ENCODE results near the gene CELF2.
"Not testable (repeated sequence)": the region's sequence is repeated elsewhere in the genome, so short reads cannot be mapped to it uniquely, and the experiment has no call there.

Gene CELF2

GRCh38 chr10:11096422-11096821 is 78.8 kb downstream of the CELF2 start:
- no peak for DNase-seq (ENCODE audit: low spot score)

- no peak for DNase-seq (ENCODE audit: low spot score)
Measured at GRCh38 chr10:11097686-11098085, 80.0 kb downstream of the CELF2 start.

- no peak for DNase-seq (ENCODE audit: low spot score)
Measured at GRCh38 chr10:11098666-11099065, 81.0 kb downstream of the CELF2 start.

GRCh38 chr10:11104772-11105675 is 87.4 kb downstream of the CELF2 start:
- DNase-seq (ENCODE audit: low spot score) = no peak

GRCh38 chr10:11105676-11106004 is 88.0 kb downstream of the CELF2 start:
- DNase-seq (ENCODE audit: low spot score) = no peak

GRCh38 chr10:11106621-11107374 is 89.1 kb downstream of the CELF2 start:
- DNase-seq (ENCODE audit: low spot score) = no peak

- DNase-seq (ENCODE audit: low spot score) = no peak
Measured at GRCh38 chr10:11107948-11108347, 90.3 kb downstream of the CELF2 start.

- no peak for DNase-seq (ENCODE audit: low spot score)
Measured at GRCh38 chr10:11108356-11108755, 90.7 kb downstream of the CELF2 start.

GRCh38 chr10:11109590-11109989 is 91.9 kb downstream of the CELF2 start:
- DNase-seq (ENCODE audit: low spot score) = no peak

GRCh38 chr10:11110539-11110938 is 92.9 kb downstream of the CELF2 start:
- DNase-seq (ENCODE audit: low spot score) = no peak

- no peak for DNase-seq (ENCODE audit: low spot score)
Measured at GRCh38 chr10:11111490-11111889, 93.8 kb downstream of the CELF2 start.

GRCh38 chr10:11112718-11113117 is 95.0 kb downstream of the CELF2 start:
- DNase-seq (ENCODE audit: low spot score) = no peak

GRCh38 chr10:11113156-11113555 is 95.5 kb downstream of the CELF2 start:
- no peak for DNase-seq (ENCODE audit: low spot score)

GRCh38 chr10:11114269-11114668 is 96.6 kb downstream of the CELF2 start:
- DNase-seq (ENCODE audit: low spot score) = no peak

GRCh38 chr10:11115337-11115736 is 97.7 kb downstream of the CELF2 start:
- DNase-seq (ENCODE audit: low spot score) = no peak

GRCh38 chr10:11116361-11116760 is 98.7 kb downstream of the CELF2 start:
- no peak for DNase-seq (ENCODE audit: low spot score)

GRCh38 chr10:11116817-11117216 is 99.1 kb downstream of the CELF2 start:
- DNase-seq (ENCODE audit: low spot score) = no peak

GRCh38 chr10:11118686-11119085 is 101.0 kb downstream of the CELF2 start:
- no peak for DNase-seq (ENCODE audit: low spot score)

GRCh38 chr10:11119843-11120242 is 102.2 kb downstream of the CELF2 start:
- DNase-seq (ENCODE audit: low spot score) = no peak

GRCh38 chr10:11120711-11121110 is 103.0 kb downstream of the CELF2 start:
- DNase-seq (ENCODE audit: low spot score) = no peak

- DNase-seq (ENCODE audit: low spot score) = not testable (repeated sequence)
Measured at GRCh38 chr10:11123892-11124291, 106.2 kb downstream of the CELF2 start.

- DNase-seq (ENCODE audit: low spot score) = no peak
Measured at GRCh38 chr10:11125004-11125403, 107.3 kb downstream of the CELF2 start.

- DNase-seq (ENCODE audit: low spot score) = not testable (repeated sequence)
Measured at GRCh38 chr10:11127017-11127416, 109.3 kb downstream of the CELF2 start.

Data from AG20443 (cell line).